Measurements from ENCODE around the gene RIC1.
"Not testable (repeated sequence)": the region's sequence is repeated elsewhere in the genome, so short reads cannot be mapped to it uniquely, and the experiment has no call there.

The RIC1 gene

DNA sequence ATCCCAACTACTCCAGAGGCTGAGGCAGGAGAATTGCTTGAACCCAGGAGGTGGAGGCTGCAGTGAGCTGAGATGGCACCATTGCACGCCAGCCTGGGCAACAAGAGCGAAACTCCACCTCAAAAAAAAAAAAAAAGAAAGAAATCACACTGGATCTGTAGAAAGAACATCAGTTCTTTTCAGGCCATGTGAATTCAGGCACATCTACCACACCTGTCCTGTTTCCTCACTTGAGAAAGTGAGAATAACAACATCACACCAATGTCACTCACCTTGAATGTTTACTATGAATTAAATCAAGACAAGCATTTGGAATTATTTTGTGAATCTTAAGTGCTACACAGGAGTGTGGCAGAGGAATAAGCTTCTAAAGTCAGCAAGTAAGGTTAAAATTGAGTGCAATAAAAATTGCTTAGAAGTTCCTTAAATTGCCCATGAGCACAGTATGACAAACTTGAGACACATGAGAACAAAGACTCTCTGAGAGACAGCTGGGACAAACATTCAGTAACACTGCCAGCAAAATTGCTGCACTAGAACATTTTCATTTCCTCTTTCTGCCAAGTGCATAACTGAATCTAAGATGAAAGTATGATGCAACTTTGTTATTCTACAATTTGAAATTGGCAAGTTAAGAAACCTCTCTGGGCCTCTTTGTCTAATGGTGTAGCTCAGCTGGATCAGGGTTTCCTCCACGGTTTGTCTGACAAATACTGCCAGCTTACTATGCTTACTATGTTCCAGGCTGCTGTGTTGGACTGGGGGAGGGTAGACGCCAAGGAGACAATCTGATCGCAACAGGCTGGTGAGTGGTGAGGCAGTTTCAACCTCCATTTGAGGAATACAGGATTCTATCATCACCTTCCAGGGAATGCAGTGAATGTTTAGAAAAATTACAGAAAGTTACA, 1.9 kb upstream of the RIC1 start:
- peak overlapping the region; percentile 91 for H3K27ac Mint-ChIP-seq (ENCODE audit: low read depth)
- H3K27me3 Mint-ChIP-seq: no peaks in the 10 kb centered on the region
- ATAC-seq (replicated peaks; ENCODE audit: extremely low read depth, poor library complexity, severe bottlenecking) (no peak), DNase-seq (ENCODE audit: low spot score in 2 of 2) (peak in 1 of 2 donors; percentile 13)
- H3K36me3 Mint-ChIP-seq (ENCODE audit: insufficient read depth): peaks cover 12% of the 10 kb centered on the region
- no peaks in the 10 kb centered on the region for H3K9me3 Mint-ChIP-seq
- H3K4me1 Mint-ChIP-seq: peaks cover 43% of the 10 kb centered on the region
- peak overlapping the region; percentile 100 for H3K4me3 Mint-ChIP-seq

- Mint-ChIP-seq H3K27ac (ENCODE audit: low read depth) (peak overlapping the region; percentile 91), H3K4me1 (peaks cover 50% of the 10 kb centered on the region), H3K36me3 (ENCODE audit: insufficient read depth) (peaks cover 14% of the 10 kb centered on the region), H3K4me3 (peak overlapping the region; percentile 100)
- H3K9me3 Mint-ChIP-seq; DNase-seq (ENCODE audit: low spot score in 2 of 2); ATAC-seq (replicated peaks; ENCODE audit: extremely low read depth, poor library complexity, severe bottlenecking); H3K27me3 Mint-ChIP-seq: not testable (repeated sequence)
Observed at GRCh38 chr9:5627686-5628085, 1.2 kb upstream of the RIC1 start.

DNA sequence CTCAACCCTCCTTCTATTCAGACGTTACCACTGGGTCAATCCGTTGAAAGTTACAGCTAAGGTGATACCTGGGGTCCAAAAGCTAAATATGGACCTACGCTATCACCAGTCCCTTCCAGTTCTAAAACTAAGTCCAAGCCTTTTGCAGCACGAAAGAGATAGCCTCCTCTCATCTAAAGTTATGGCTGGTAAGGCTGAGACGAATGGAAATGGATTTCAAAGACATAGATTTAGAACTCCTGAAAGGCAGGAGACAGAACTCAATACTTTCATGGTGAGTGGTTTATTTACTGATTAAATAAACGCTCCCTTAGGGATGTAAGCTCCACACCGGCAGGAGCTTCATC, 751 bp upstream of the RIC1 start:
- H3K36me3 Mint-ChIP-seq (ENCODE audit: insufficient read depth): peaks cover 14% of the 10 kb centered on the region
- peak overlapping the region; percentile 100 for H3K4me3 Mint-ChIP-seq
- peaks cover 55% of the 10 kb centered on the region for H3K4me1 Mint-ChIP-seq
- ATAC-seq (replicated peaks; ENCODE audit: extremely low read depth, poor library complexity, severe bottlenecking): no peak
- no peak for DNase-seq (ENCODE audit: low spot score in 2 of 2)
- peak overlapping the region; percentile 91 for H3K27ac Mint-ChIP-seq (ENCODE audit: low read depth)
- H3K27me3 Mint-ChIP-seq: no peaks in the 10 kb centered on the region
- no peaks in the 10 kb centered on the region for H3K9me3 Mint-ChIP-seq

GRCh38 chr9:5629312-5630080, 589 bp downstream of the RIC1 start:
- Mint-ChIP-seq H3K36me3 (ENCODE audit: insufficient read depth) (peaks cover 14% of the 10 kb centered on the region), H3K4me3 (peak overlapping the region; percentile 100), H3K4me1 (peaks cover 65% of the 10 kb centered on the region), H3K9me3 (no peaks in the 10 kb centered on the region), H3K27me3 (no peaks in the 10 kb centered on the region), H3K27ac (ENCODE audit: low read depth) (peak overlapping the region; percentile 96)
- DNase-seq (ENCODE audit: low spot score in 2 of 2) (no peak), ATAC-seq (replicated peaks; ENCODE audit: extremely low read depth, poor library complexity, severe bottlenecking) (peak; percentile 19)

DNA sequence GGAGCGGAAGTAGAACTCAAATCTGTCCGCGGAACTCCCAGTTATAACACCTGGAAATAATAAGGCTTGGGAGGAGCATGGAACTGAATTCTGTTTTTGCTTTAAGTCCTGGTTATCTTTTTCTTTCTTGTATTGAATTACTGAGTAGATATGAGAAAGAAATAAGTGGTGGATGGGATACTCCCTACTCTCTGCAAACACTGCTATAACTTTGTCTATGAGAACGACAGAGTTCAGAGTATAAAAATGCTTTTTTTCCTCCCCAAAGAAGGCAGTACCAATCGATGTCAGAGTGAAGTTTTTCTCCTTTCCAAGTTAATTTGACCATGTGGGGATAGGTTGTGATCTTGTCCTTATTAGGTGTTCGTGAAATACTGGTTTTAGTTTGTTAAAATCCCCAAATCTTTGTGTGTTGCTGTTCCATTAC, 1.2 kb downstream of the RIC1 start:
- H3K9me3 Mint-ChIP-seq: peaks cover 2% of the 10 kb centered on the region
- DNase-seq (ENCODE audit: low spot score in 2 of 2) (no peak), ATAC-seq (replicated peaks; ENCODE audit: extremely low read depth, poor library complexity, severe bottlenecking) (no peak)
- peak overlapping the region; percentile 96 for H3K27ac Mint-ChIP-seq (ENCODE audit: low read depth)
- H3K27me3 Mint-ChIP-seq: no peaks in the 10 kb centered on the region
- H3K36me3 Mint-ChIP-seq (ENCODE audit: insufficient read depth): peaks cover 14% of the 10 kb centered on the region
- peaks cover 68% of the 10 kb centered on the region for H3K4me1 Mint-ChIP-seq
- peak overlapping the region; percentile 100 for H3K4me3 Mint-ChIP-seq

DNA sequence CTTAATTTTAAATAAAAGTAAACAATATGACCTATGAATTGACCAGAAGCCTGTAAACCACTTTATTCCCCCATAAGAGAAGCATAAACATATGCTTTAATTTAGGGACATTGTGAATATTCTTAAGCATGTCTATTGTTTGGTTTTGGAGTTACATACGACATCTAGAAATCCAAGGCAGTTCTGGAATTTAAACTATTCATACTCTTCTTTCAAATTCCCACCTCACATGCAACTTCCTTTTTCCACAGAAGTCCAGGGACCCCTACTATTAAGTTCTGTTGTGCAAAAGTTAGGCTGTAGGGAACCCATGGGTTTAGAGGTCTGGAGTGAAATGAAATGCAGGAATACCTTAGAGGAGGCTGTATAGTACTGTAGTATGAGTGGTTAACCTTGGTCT, 2.1 kb downstream of the RIC1 start:
- Mint-ChIP-seq H3K9me3 (peaks cover 10% of the 10 kb centered on the region), H3K4me3 (no peak overlapping the region)
- no peak for ATAC-seq (replicated peaks; ENCODE audit: extremely low read depth, poor library complexity, severe bottlenecking)

DNA sequence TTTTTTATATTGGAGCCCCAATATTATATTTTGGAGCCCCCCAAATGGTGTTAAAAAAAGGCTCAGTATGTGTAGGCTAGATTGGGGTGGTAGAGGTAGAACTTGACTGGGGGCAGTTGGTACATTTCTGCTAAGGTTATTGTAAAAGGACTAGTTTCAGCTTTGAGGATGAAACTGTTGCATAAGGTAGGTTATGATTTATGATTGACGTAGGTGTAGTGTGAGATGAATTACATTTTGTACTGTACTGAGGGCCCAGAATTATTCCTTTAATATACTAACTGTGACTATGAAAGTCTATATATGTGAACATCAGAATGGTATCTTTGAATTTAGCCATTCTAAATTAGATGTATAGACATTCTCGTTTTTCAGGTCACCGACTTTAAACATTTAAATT, 3.6 kb downstream of the RIC1 start:
- no peak overlapping the region for H3K27ac Mint-ChIP-seq (ENCODE audit: low read depth)
- DNase-seq (ENCODE audit: low spot score in 2 of 2) (no peak), ATAC-seq (replicated peaks; ENCODE audit: extremely low read depth, poor library complexity, severe bottlenecking) (no peak)
- H3K36me3 Mint-ChIP-seq (ENCODE audit: insufficient read depth): peaks cover 12% of the 10 kb centered on the region
- H3K4me1 Mint-ChIP-seq: peaks cover 62% of the 10 kb centered on the region
- H3K4me3 Mint-ChIP-seq: no peak overlapping the region
- peaks cover 13% of the 10 kb centered on the region for H3K9me3 Mint-ChIP-seq
- no peaks in the 10 kb centered on the region for H3K27me3 Mint-ChIP-seq

More for the DNA sequence above, 2.1 kb downstream of the RIC1 start:
- Mint-ChIP-seq H3K4me1 (peaks cover 72% of the 10 kb centered on the region), H3K27me3 (no peaks in the 10 kb centered on the region), H3K36me3 (ENCODE audit: insufficient read depth) (peaks cover 14% of the 10 kb centered on the region), H3K27ac (ENCODE audit: low read depth) (no peak overlapping the region)
- DNase-seq (ENCODE audit: low spot score in 2 of 2): no peak

DNA sequence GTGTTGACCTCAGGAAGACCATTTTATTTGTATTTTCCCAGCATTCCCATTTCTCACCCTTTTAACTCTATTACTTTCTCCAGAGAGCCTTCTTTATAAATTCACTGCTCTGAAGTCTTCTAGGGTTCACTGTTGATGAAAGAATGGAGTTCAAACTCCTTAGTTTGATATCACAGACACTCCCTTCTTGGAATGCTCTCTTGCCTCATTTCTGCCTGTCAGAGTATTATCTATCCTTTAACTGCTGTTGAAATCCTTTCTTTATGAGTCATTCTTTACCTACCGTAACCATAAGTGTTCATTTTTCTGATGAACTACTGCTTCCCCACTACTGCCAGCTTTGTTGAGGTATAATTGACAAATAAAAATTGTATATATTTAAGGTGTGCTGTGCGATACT, 4.3 kb downstream of the RIC1 start:
- ATAC-seq (replicated peaks; ENCODE audit: extremely low read depth, poor library complexity, severe bottlenecking) (no peak), DNase-seq (ENCODE audit: low spot score in 2 of 2) (no peak)
- Mint-ChIP-seq H3K9me3 (peaks cover 17% of the 10 kb centered on the region), H3K4me3 (no peak overlapping the region), H3K4me1 (peaks cover 57% of the 10 kb centered on the region), H3K36me3 (ENCODE audit: insufficient read depth) (peaks cover 12% of the 10 kb centered on the region), H3K27me3 (no peaks in the 10 kb centered on the region), H3K27ac (ENCODE audit: low read depth) (no peak overlapping the region)

DNA sequence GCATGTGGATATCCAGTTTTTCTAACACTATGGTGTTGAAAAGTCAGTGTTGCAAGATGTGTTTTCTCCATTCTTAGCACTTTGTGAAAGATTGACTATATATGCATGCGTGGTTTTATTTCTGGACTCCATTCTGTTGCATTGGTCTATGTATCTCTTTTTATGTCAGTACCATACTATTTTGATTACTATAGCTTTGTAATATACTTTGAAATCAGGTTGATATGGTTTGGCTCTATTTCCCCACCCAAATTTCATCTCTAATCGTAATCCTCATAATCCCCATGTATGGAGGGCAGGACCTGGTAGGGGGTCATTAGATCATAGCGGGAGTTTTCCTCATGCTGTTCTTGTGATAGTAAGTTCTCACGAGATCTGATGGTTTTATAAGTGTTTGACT, 6.5 kb downstream of the RIC1 start:
- no peak for DNase-seq (ENCODE audit: low spot score in 2 of 2)
- H3K36me3 Mint-ChIP-seq (ENCODE audit: insufficient read depth): peaks cover 2% of the 10 kb centered on the region
- H3K4me1 Mint-ChIP-seq: peaks cover 66% of the 10 kb centered on the region
- H3K27ac Mint-ChIP-seq (ENCODE audit: low read depth): no peak overlapping the region
- no peak for ATAC-seq (replicated peaks; ENCODE audit: extremely low read depth, poor library complexity, severe bottlenecking)
- no peaks in the 10 kb centered on the region for H3K27me3 Mint-ChIP-seq
- H3K9me3 Mint-ChIP-seq: peaks cover 39% of the 10 kb centered on the region
- no peak overlapping the region for H3K4me3 Mint-ChIP-seq

GRCh38 chr9:5639816-5640215, 10.9 kb downstream of the RIC1 start:
- DNase-seq (ENCODE audit: low spot score in 2 of 2) (no peak), ATAC-seq (replicated peaks; ENCODE audit: extremely low read depth, poor library complexity, severe bottlenecking) (no peak)
- Mint-ChIP-seq H3K36me3 (ENCODE audit: insufficient read depth) (no peaks in the 10 kb centered on the region), H3K27me3 (no peaks in the 10 kb centered on the region), H3K27ac (ENCODE audit: low read depth) (no peak overlapping the region), H3K4me3 (no peak overlapping the region), H3K9me3 (peaks cover 47% of the 10 kb centered on the region), H3K4me1 (peaks cover 48% of the 10 kb centered on the region)

DNA sequence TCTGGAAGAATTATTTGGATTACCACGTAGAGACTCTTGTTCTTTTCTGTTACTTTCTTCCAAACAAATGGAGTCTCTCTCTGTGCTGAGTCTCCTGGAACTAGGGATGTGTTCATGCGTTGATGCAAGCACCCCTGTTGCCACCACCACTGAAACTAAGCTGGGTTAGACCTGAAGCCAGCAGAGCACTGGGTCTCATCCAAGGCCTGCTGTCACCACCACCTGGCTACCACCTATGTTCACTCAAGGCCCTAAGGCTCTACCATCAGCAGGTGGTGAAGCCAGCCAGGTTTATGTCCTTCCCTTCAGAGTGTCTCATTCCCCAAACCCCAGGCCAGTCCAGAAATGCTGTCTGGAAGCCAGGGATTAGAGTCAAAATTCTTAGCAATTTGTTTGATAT, 13.3 kb downstream of the RIC1 start:
- peaks cover 54% of the 10 kb centered on the region for H3K4me1 Mint-ChIP-seq
- H3K27ac Mint-ChIP-seq (ENCODE audit: low read depth): no peak overlapping the region
- DNase-seq (ENCODE audit: low spot score in 2 of 2): no peak
- peaks cover 37% of the 10 kb centered on the region for H3K9me3 Mint-ChIP-seq
- no peak for ATAC-seq (replicated peaks; ENCODE audit: extremely low read depth, poor library complexity, severe bottlenecking)
- H3K27me3 Mint-ChIP-seq: no peaks in the 10 kb centered on the region
- no peak overlapping the region for H3K4me3 Mint-ChIP-seq
- H3K36me3 Mint-ChIP-seq (ENCODE audit: insufficient read depth): no peaks in the 10 kb centered on the region

- ATAC-seq (replicated peaks; ENCODE audit: extremely low read depth, poor library complexity, severe bottlenecking) (no peak), DNase-seq (ENCODE audit: low spot score in 2 of 2) (no peak)
- no peak overlapping the region for H3K27ac Mint-ChIP-seq (ENCODE audit: low read depth)
- H3K4me3 Mint-ChIP-seq: no peak overlapping the region
- H3K27me3 Mint-ChIP-seq: no peaks in the 10 kb centered on the region
- H3K4me1 Mint-ChIP-seq: peaks cover 59% of the 10 kb centered on the region
- no peaks in the 10 kb centered on the region for H3K36me3 Mint-ChIP-seq (ENCODE audit: insufficient read depth)
- H3K9me3 Mint-ChIP-seq: peaks cover 31% of the 10 kb centered on the region
Observed at GRCh38 chr9:5643005-5643624, 14.2 kb downstream of the RIC1 start.
